NB4 (cell line): ENCODE data around the gene ITGAE.
"Not testable (repeated sequence)": the region's sequence is repeated elsewhere in the genome, so short reads cannot be mapped to it uniquely, and the experiment has no call there.

Source experiments
- DNase-seq: peaks from one replicate; pipeline ENCODE4 v3.0.0; 2010; ENCODE audit warnings: low read depth
- H3K4me3 ChIP-seq: one replicate; pipeline ENCODE4 v1.5.1; 2011; ENCODE audit warnings: mild to moderate bottlenecking, low read depth, low read length, moderate library complexity
- CTCF ChIP-seq: IDR thresholded peaks from one replicate; pipeline ENCODE4 v1.5.1; 2012; ENCODE audit warnings: low read depth, low read length
- MAX ChIP-seq: IDR thresholded peaks from 2 replicates; pipeline ENCODE4 v1.6.1; 2011; ENCODE audit warnings: low read depth, low read length
- MYC ChIP-seq: IDR thresholded peaks from 2 replicates; pipeline ENCODE4 v1.6.1; 2011; ENCODE audit warnings: low read depth, low read length
- POLR2A ChIP-seq: IDR thresholded peaks from 2 replicates; pipeline ENCODE4 v1.6.1; 2011; ENCODE audit warnings: mild to moderate bottlenecking; ENCODE audit not compliant: insufficient read length; ENCODE audit errors: extremely low read depth

ITGAE gene

GRCh38 chr17:3740611-3741073 lies 60.3 kb downstream of the ITGAE start:
- DNase-seq: no peak
- no peak overlapping the region for H3K4me3 ChIP-seq
- no peak for TF ChIP-seq CTCF
- TF ChIP-seq POLR2A: no peak
- TF ChIP-seq MYC: no peak
- TF ChIP-seq MAX: no peak

DNA sequence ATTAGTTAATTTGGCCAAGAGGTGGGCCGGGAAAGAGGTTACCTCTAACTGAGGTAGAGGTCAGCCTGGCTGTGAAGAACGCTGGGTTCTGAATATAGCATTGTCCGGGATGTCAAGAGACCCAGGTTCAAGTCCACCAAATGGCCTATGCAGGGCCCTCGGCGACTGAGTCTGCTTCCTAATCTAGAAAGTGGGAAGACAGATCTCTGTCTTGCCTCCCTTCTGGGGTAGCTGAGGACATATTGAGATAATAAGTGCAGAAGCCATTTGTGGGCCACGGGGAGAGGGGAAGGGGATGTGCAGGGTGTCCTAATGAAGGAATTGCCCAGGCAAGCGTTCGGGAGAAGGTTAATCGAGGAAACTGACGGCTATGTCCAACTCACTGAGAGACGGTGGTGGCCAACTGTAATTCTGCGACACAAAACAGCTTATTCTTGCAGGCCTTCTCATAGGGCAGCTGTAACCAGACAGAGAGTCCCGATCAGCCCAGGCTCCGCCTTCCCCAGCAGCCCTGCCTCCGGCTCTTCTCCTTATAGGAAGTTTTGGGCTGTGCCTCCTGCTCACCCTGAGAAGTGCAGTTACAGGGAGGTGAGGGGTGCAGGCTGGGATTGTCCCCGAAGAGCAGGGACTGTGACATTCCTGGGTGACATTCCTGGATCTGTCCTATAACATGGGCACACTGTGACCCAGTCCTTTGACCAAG lies 61.4 kb downstream of the ITGAE start:
- no peak for TF ChIP-seq POLR2A
- no peak for TF ChIP-seq CTCF
- H3K4me3 ChIP-seq: no peak overlapping the region
- no peak for DNase-seq

- DNase-seq: no peak
- H3K4me3 ChIP-seq: no peak overlapping the region
Measured at GRCh38 chr17:3738562-3739295, 62.3 kb downstream of the ITGAE start.

DNA sequence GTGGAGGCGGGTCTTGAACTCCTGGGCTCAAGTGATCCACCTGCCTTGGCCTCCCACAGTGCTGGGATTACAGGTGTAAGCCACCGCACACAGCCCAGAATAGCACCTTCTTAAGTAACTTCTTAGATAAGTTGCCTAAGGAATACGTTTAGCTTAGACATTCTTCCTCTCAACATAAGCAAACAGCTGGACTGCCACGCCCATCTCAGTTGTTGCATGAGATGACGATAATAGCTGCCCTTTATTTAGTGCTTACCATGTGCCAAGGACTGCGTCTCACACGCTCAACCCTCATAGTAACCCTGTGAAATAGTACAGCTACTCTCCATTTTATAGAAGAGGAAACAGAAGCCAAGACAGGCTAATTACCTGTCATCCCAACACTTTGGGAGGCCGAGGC lies 65.5 kb downstream of the ITGAE start:
- H3K4me3 ChIP-seq: no peak overlapping the region
- TF ChIP-seq MAX: no peak
- no peak for TF ChIP-seq POLR2A
- TF ChIP-seq MYC: no peak
- TF ChIP-seq CTCF: no peak
- DNase-seq: no peak

More at GRCh38 chr17:3738562-3739295, 62.3 kb downstream of the ITGAE start:
- TF ChIP-seq MAX (no peak), MYC (no peak), CTCF (no peak), POLR2A (no peak)

DNA sequence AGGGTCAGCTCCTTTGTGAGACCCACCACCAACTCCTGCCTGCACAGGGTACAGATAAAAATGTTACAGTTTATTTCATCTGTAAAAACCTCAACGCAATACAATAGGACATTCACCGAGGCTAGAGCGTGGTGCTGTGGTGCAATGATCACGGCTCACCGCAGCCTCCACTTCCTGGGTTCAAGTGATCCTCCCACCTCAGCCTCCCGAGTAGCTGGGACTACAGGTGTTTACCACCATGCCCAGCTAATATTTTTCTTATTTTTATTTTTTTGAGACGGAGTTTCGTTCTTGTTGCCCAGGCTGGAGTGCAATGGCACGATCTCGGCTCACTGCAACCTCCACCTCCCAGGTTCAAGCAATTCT lies 66.1 kb downstream of the ITGAE start:
- not testable (repeated sequence) for DNase-seq, H3K4me3 ChIP-seq

- DNase-seq: no peak
- H3K4me3 ChIP-seq: no peak overlapping the region
- TF ChIP-seq CTCF (no peak), MAX (no peak), POLR2A (no peak), MYC (no peak)
Measured at GRCh38 chr17:3732210-3732621, 68.8 kb downstream of the ITGAE start.
